ENCODE measurements around the gene TMA7. TPM values are rescaled to one million over a fixed set of nuclear protein-coding genes. Genes with fewer than 3 reads are reported as not detected.
"Not testable (repeated sequence)": the region's sequence is repeated elsewhere in the genome, so short reads cannot be mapped to it uniquely, and the experiment has no call there.

TMA7 gene
- total RNA-seq, 6 experiments from 2014 or later = 64.8 to 182 (median 80.1) TPM

DNA sequence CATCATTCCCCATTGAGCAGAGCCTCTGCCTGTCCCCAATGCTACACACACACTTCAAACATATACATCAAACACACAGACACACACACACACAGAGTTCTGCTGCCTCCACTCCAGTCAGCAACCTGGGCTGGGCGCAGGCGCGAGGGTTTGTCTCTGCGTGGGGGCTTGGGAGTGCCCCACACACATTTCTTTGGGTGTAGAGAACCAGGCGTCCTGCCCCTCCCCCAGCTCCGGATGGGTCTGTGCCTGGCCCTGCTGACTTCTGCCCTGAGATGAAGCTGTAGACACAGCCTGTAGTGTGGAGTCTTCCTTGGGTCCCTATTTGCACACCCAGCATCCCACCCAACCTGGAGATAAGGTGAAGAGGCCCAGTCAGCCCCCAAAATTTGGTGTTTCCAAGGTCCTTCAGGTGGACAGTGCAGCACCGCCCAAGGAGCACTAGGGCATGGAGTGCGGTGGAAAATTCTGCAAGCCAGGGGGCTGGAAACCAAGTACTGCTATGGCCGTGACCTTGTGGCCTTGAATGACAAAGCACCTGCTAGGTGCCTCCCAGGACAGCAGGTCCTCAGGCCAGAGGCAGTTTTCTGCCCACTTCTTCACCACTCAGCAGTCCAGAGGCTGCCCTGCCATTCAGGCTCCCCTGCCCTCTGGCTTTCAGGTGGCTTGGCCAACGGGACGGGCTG is 41.2 kb upstream of the TMA7 start:
- TF ChIP-seq, protein P1, sequence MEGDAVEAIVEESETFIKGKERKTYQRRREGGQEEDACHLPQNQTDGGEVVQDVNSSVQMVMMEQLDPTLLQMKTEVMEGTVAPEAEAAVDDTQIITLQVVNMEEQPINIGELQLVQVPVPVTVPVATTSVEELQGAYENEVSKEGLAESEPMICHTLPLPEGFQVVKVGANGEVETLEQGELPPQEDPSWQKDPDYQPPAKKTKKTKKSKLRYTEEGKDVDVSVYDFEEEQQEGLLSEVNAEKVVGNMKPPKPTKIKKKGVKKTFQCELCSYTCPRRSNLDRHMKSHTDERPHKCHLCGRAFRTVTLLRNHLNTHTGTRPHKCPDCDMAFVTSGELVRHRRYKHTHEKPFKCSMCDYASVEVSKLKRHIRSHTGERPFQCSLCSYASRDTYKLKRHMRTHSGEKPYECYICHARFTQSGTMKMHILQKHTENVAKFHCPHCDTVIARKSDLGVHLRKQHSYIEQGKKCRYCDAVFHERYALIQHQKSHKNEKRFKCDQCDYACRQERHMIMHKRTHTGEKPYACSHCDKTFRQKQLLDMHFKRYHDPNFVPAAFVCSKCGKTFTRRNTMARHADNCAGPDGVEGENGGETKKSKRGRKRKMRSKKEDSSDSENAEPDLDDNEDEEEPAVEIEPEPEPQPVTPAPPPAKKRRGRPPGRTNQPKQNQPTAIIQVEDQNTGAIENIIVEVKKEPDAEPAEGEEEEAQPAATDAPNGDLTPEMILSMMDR (IDR thresholded peaks at IDR 0.05) = no peak
- no peak for TF ChIP-seq POLR2A (IDR thresholded peaks at IDR 0.05)
- ATAC-seq = peak; percentile 5 to 27 (median 14)
- Histone ChIP-seq H3K27ac (no peak overlapping the region), H3K36me3 (peaks cover 0 to 5% (median 2%) of the 10 kb centered on the region in 4 donors), H3K4me1 (no peaks in the 10 kb centered on the region), H3K9me3 (no peaks in the 10 kb centered on the region), H3K4me3 (no peak overlapping the region), H3K27me3 (no peaks in the 10 kb centered on the region)
- intact Hi-C loops (cut with DNase I) = loop anchor here (5.0 to 10.0 kb wide), 2 partner anchors 38 to 156 kb away; partner anchors contain the start of gene PFKFB4 (in 1 of the 2)
- WGBS (ENCODE audit: insufficient coverage, low coverage, low lambda C conversion rate, missing lambda C conversion rate) = no CpG with 5 or more reads among the region's 11 CpGs
- peak in 2 of 3 donors; percentile 47 for DNase-seq

DNA sequence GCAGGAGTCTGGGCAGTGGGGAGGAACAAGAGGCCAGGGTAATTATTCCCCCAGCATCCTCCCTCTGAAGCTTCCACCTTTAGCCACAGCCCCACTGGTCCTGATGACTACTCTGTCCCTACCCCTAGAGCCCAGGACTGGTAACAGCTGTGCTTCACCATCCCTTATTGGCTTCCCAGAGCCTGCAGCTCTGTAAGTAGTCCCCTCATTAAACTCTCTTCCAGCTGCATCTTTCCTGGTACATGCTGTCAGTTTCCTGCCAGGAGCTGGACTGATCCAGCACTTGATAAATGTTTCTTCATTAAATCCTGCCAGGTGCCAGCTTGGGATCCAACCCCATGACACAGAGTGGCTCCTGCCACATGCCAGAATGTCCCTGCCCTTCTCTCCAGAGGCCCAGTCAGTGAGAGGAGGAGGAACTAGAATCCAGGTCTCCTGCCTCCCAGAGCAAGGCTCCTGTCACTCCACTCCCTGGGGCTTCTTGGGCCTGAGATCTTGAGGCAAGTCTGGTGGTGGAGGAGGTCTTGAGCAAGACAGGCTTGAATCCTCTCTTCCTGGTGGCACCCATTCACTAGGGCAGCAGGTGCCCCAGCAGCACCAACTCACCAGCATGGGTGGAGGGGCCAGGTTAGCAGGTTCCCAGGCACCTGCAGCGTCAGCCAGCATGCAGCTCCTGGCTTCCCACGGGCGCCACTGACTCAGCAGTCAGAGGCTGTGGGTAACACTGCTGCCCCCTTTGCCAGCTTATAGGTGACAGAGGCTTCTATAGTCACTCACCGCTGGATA is 40.5 kb upstream of the TMA7 start:
- DNase-seq = peak in 1 of 3 donors; percentile 48
- H3K4me1 ChIP-seq = no peaks in the 10 kb centered on the region
- H3K27ac ChIP-seq = no peak overlapping the region
- H3K27me3 ChIP-seq = no peaks in the 10 kb centered on the region
- peaks cover 0 to 12% (median 6%) of the 10 kb centered on the region in 4 donors for H3K36me3 ChIP-seq
- ATAC-seq = peak in 3 of 4 donors; percentile 6 to 15 (median 12)
- no peak for TF ChIP-seq POLR2A (IDR thresholded peaks at IDR 0.05)
- TF ChIP-seq, protein P1 (IDR thresholded peaks at IDR 0.05) = no peak
- WGBS (ENCODE audit: insufficient coverage, low coverage, low lambda C conversion rate, missing lambda C conversion rate) = 75% methylated on average over 1 of the region's 4 CpGs
- H3K4me3 ChIP-seq = no peak overlapping the region
- intact Hi-C loops (cut with DNase I) = loop anchor here (5.0 to 10.0 kb wide), 2 partner anchors 38 to 155 kb away; partner anchors contain the start of gene PFKFB4 (in 1 of the 2)
- no peaks in the 10 kb centered on the region for H3K9me3 ChIP-seq

DNA sequence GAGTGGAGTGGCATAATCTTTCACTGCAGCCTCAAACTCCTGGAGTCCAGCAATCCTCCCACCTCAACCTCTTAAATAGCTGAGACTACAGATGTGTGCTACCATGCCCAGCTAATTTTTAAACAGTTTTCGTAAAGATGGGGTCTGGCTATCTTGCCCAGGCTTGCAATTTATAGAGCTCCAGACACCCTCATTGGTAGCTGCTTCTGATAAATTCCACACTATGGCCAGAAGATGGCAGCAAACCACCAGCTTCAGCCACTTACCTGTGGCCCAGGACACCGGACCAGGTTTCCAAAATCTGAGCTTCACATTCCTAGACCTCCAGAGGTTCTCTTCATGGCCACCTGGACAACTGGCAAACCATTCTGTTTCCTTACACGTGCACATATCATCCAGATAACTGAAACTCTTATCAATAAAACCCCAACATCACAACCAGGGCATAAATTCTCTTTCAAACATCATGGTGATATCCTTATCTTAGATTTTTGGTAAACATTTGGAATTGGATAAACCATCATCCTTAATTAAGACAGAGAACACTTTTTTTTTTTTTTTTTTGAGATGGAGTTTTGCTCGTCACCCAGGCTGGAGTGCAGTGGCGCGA is 39.1 kb upstream of the TMA7 start:
- intact Hi-C loops (cut with DNase I) = no loop called here
- Histone ChIP-seq H3K9me3 (no peaks in the 10 kb centered on the region), H3K4me3 (no peak overlapping the region), H3K27ac (no peak overlapping the region), H3K4me1 (no peaks in the 10 kb centered on the region), H3K36me3 (peaks cover 0 to 24% (median 12%) of the 10 kb centered on the region in 4 donors), H3K27me3 (no peaks in the 10 kb centered on the region)
- DNase-seq = peak in 1 of 3 donors; percentile 70
- no peak for TF ChIP-seq POLR2A (IDR thresholded peaks at IDR 0.05)
- TF ChIP-seq, protein P1 (IDR thresholded peaks at IDR 0.05) = peak; percentile 78 to 85 (median 80)
- ATAC-seq = peak; percentile 69 to 76 (median 74)
- 59% methylated on average over 5 of the region's 6 CpGs for WGBS (ENCODE audit: insufficient coverage, low coverage, low lambda C conversion rate, missing lambda C conversion rate)

DNA sequence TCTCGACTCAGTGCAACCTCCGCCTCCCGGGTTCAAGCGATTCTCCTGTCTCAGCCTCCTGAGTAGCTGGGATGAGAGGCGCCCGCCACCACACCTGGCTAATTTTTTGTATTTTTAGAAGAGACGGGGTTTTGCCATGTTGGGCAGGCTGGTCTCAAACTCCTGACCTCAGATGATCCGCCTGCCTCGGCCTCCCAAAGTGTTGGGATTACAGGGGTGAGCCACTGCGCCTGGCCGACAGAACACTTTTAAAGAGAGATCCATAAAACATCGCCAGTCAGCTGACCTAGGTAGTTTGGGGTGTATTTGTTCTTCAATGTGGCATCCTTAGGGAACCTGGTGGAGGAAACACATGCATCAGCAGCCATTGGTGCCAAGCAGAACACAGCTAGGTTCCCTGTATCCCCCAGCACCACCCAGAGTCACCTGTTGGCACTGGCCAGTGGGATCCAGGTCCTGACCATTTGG is 38.6 kb upstream of the TMA7 start:
- H3K4me1 ChIP-seq; ATAC-seq; H3K9me3 ChIP-seq; DNase-seq; H3K27ac ChIP-seq; intact Hi-C loops (cut with DNase I); H3K27me3 ChIP-seq; H3K4me3 ChIP-seq: not testable (repeated sequence)
- WGBS (ENCODE audit: insufficient coverage, low coverage, low lambda C conversion rate, missing lambda C conversion rate) = 91% methylated on average over 7 of the region's 12 CpGs
- H3K36me3 ChIP-seq = peaks cover 0 to 28% (median 15%) of the 10 kb centered on the region in 4 donors
